GM23338 (cell line): Measurements from ENCODE around the gene SLC25A30.

ENCODE experiments used
- POLR2AphosphoS5 ChIP-seq: IDR thresholded peaks from 2 replicates; pipeline ENCODE4 v1.6.1; 2016; ENCODE audit warnings: antibody characterized with exemption, low read depth
- TF ChIP-seq, protein P1 (sequence below), 2 experiments: fragments of 200-600 bp in 1 of 2; sonication (generic) in 1 of 2; conservative IDR thresholded peaks; 2 replicates each; pipeline versions ENCODE4 v1.5.1 to v1.6.1; 2016 to 2017; ENCODE audit warnings: antibody characterized with exemption in 2 of 2, low read depth in 2 of 2, mild to moderate bottlenecking in 2 of 2, moderate library complexity in 1 of 2

DNA sequence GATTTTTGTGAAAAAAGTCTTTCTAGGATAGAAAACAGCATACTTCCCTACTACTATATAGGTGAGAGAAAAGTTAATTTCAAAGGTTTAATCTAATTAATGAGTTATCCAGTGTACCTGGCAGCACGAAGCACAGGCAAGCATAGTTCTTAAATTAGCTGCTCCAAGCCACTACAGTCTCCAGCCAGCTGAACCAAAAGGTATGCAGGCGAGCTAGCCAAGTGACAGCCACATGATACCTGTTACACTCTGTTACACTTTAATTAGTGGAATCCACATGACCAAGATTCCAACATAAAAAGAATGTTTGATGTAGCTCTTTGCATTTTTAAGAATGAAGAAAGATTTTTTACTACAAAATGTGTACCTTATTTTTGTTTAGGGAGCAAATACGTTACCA is 15.5 kb downstream of the SLC25A30 start:
- TF ChIP-seq, protein P1, sequence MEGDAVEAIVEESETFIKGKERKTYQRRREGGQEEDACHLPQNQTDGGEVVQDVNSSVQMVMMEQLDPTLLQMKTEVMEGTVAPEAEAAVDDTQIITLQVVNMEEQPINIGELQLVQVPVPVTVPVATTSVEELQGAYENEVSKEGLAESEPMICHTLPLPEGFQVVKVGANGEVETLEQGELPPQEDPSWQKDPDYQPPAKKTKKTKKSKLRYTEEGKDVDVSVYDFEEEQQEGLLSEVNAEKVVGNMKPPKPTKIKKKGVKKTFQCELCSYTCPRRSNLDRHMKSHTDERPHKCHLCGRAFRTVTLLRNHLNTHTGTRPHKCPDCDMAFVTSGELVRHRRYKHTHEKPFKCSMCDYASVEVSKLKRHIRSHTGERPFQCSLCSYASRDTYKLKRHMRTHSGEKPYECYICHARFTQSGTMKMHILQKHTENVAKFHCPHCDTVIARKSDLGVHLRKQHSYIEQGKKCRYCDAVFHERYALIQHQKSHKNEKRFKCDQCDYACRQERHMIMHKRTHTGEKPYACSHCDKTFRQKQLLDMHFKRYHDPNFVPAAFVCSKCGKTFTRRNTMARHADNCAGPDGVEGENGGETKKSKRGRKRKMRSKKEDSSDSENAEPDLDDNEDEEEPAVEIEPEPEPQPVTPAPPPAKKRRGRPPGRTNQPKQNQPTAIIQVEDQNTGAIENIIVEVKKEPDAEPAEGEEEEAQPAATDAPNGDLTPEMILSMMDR (conservative IDR thresholded peaks at IDR 0.05; ENCODE audit: low read depth in 2 of 2): no peak
- TF ChIP-seq POLR2AphosphoS5: no peak
